ENCODE results near the gene KRTAP9-4.
A peak's percentile ranks its signal among the peaks of the same experiment; 100 is the strongest.
"Not testable (repeated sequence)": the region's sequence is repeated elsewhere in the genome, so short reads cannot be mapped to it uniquely, and the experiment has no call there.

Gene KRTAP9-4

GRCh38 chr17:41265078-41265477 is 15.6 kb downstream of the KRTAP9-4 start, which contains the start of gene KRTAP9-6:
Gene KRTAP9-6 (plus strand): TSS chr17:41265378. CDS start chr17:41265378, 0 bp downstream.
- no peak for DNase-seq (ENCODE audit: low read depth)

GRCh38 chr17:41267711-41268110 is 18.2 kb downstream of the KRTAP9-4 start:
- DNase-seq (ENCODE audit: low read depth): no peak

- DNase-seq (ENCODE audit: low read depth): not testable (repeated sequence)
Measured at GRCh38 chr17:41271323-41271722, 21.8 kb downstream of the KRTAP9-4 start.

- DNase-seq (ENCODE audit: low read depth): no peak
Measured at GRCh38 chr17:41271858-41272257, 22.4 kb downstream of the KRTAP9-4 start.

- not testable (repeated sequence) for DNase-seq (ENCODE audit: low read depth)
Measured at GRCh38 chr17:41275648-41276190, 26.2 kb downstream of the KRTAP9-4 start, which contains the start of gene KRTAP9-7. Gene KRTAP9-7 (plus strand): TSS chr17:41275698. CDS start chr17:41275698, 0 bp downstream.

- DNase-seq (ENCODE audit: low read depth): no peak
Measured at GRCh38 chr17:41278176-41278955, 28.9 kb downstream of the KRTAP9-4 start.

- DNase-seq (ENCODE audit: low read depth): peak; percentile 20
Measured at GRCh38 chr17:41284043-41284442, 34.6 kb downstream of the KRTAP9-4 start.

- DNase-seq (ENCODE audit: low read depth): no peak
Measured at GRCh38 chr17:41284546-41284945, 35.1 kb downstream of the KRTAP9-4 start.

- no peak for DNase-seq (ENCODE audit: low read depth)
Measured at GRCh38 chr17:41287050-41287449, 37.6 kb downstream of the KRTAP9-4 start.

- DNase-seq (ENCODE audit: low read depth): no peak
Measured at GRCh38 chr17:41294016-41294415, 44.5 kb downstream of the KRTAP9-4 start.

GRCh38 chr17:41296846-41297245 is 47.4 kb downstream of the KRTAP9-4 start:
- DNase-seq (ENCODE audit: low read depth): no peak

- DNase-seq (ENCODE audit: low read depth): no peak
Measured at GRCh38 chr17:41298458-41299135, 49.1 kb downstream of the KRTAP9-4 start.

All from HS-27A (cell line).